Neutrophil (primary cell): ENCODE measurements around the gene SFRP4.

Experiments
- H3K27ac ChIP-seq: fragments of 200-600 bp; sonication (generic); 2 replicates; pipeline ENCODE4 v1.5.1; 2016; ENCODE audit warnings: mild to moderate bottlenecking, moderate library complexity
- H3K27me3 ChIP-seq: fragments of 200-600 bp; sonication (generic); 2 replicates; pipeline ENCODE4 v1.6.0; 2016; ENCODE audit warnings: mild to moderate bottlenecking
- H3K36me3 ChIP-seq: fragments of 200-600 bp; sonication (generic); 2 replicates; pipeline ENCODE4 v1.5.1; 2017
- H3K4me1 ChIP-seq, 2 experiments: fragments of 200-600 bp in 1 of 2; sonication (generic) in 1 of 2; 1 replicate in 1 of 2; 2 replicates in 1 of 2; pipeline versions ENCODE4 v1.5.1 to v1.6.1; 2013 to 2016; ENCODE audit warnings: low read depth in 1 of 2, low read length in 1 of 2, mild to moderate bottlenecking in 1 of 2, moderate library complexity in 1 of 2; ENCODE audit not compliant: control insufficient read depth in 1 of 2, insufficient read depth in 1 of 2
- H3K4me3 ChIP-seq, 2 experiments: fragments of 200-600 bp in 1 of 2; sonication (generic) in 1 of 2; 1 replicate in 1 of 2; 2 replicates in 1 of 2; pipeline ENCODE4 v1.5.1; 2013 to 2016; ENCODE audit warnings: low read depth in 1 of 2, low read length in 1 of 2, mild to moderate bottlenecking in 1 of 2, moderate library complexity in 1 of 2
- H3K9me3 ChIP-seq: fragments of 200-600 bp; sonication (generic); 2 replicates; pipeline ENCODE4 v1.5.1; 2016
- TF ChIP-seq, protein P1 (sequence below): fragments of 200-600 bp; sonication (generic); IDR thresholded peaks from 2 replicates; pipeline ENCODE4 v1.5.1; 2016; ENCODE audit warnings: antibody characterized with exemption

The SFRP4 gene

GRCh38 chr7:37916673-37917660 is at the start of gene SFRP4:
Gene SFRP4, minus strand, starts transcription at chr7:37916817. Its CDS starts 280 bp downstream, at chr7:37916537.
- peak within 1 kb of the TSS; percentile 13 to 16 for H3K4me3 ChIP-seq
- H3K4me1 ChIP-seq = peaks cover 34 to 36% of the 10 kb centered on the region in 2 experiments
- H3K27me3 ChIP-seq = peaks cover 79% of the 10 kb centered on the region
- no peak within 1 kb of the TSS for H3K27ac ChIP-seq
- no peaks in the 10 kb centered on the region for H3K36me3 ChIP-seq
- no peaks in the 10 kb centered on the region for H3K9me3 ChIP-seq
- TF ChIP-seq, protein P1, sequence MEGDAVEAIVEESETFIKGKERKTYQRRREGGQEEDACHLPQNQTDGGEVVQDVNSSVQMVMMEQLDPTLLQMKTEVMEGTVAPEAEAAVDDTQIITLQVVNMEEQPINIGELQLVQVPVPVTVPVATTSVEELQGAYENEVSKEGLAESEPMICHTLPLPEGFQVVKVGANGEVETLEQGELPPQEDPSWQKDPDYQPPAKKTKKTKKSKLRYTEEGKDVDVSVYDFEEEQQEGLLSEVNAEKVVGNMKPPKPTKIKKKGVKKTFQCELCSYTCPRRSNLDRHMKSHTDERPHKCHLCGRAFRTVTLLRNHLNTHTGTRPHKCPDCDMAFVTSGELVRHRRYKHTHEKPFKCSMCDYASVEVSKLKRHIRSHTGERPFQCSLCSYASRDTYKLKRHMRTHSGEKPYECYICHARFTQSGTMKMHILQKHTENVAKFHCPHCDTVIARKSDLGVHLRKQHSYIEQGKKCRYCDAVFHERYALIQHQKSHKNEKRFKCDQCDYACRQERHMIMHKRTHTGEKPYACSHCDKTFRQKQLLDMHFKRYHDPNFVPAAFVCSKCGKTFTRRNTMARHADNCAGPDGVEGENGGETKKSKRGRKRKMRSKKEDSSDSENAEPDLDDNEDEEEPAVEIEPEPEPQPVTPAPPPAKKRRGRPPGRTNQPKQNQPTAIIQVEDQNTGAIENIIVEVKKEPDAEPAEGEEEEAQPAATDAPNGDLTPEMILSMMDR = no peak

- no peak overlapping the region for H3K4me3 ChIP-seq
- H3K4me1 ChIP-seq = no peaks in the 10 kb centered on the region
- H3K36me3 ChIP-seq = no peaks in the 10 kb centered on the region
- H3K27me3 ChIP-seq = no peaks in the 10 kb centered on the region
- H3K27ac ChIP-seq = no peak overlapping the region
- TF ChIP-seq, protein P1 = no peak
- H3K9me3 ChIP-seq = no peaks in the 10 kb centered on the region
Observed at GRCh38 chr7:37964196-37964595, 47.6 kb upstream of the SFRP4 start.

DNA sequence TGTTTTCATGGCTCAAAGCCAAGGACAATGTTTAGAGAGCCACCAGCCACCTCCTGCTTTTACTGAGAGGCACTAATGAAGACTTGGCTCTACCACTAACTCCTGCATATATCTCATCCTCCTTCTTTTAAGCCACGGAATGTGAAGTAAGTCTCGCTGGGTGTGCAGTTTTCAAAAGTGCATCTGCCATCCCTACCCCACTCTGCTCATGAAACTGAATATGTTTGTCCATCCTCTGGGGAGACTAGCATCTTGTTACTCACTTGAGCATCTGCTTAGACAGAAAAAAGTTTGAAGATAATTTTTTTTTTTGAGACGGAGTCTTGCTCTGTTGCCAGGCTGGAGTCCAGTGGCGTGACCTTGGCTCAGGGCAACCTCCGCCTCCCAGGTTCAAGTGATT is 44.6 kb upstream of the SFRP4 start:
- Histone ChIP-seq H3K4me1 (peaks cover 5 to 7% of the 10 kb centered on the region in 2 experiments), H3K36me3 (no peaks in the 10 kb centered on the region), H3K4me3 (no peak overlapping the region), H3K9me3 (no peaks in the 10 kb centered on the region), H3K27me3 (no peaks in the 10 kb centered on the region), H3K27ac (no peak overlapping the region)
- TF ChIP-seq, protein P1 = no peak

- TF ChIP-seq, protein P1 = no peak
- Histone ChIP-seq H3K9me3 (no peaks in the 10 kb centered on the region), H3K4me3 (no peak overlapping the region), H3K4me1 (peaks cover 11% of the 10 kb centered on the region in 2 experiments), H3K27me3 (no peaks in the 10 kb centered on the region), H3K27ac (no peak overlapping the region), H3K36me3 (no peaks in the 10 kb centered on the region)
Observed at GRCh38 chr7:37960483-37960882, 43.9 kb upstream of the SFRP4 start.

GRCh38 chr7:37957221-37957970 is 40.8 kb upstream of the SFRP4 start:
- TF ChIP-seq, protein P1 = no peak
- no peak overlapping the region for H3K27ac ChIP-seq
- no peaks in the 10 kb centered on the region for H3K36me3 ChIP-seq
- no peak overlapping the region for H3K4me3 ChIP-seq
- peaks cover 19 to 24% of the 10 kb centered on the region in 2 experiments for H3K4me1 ChIP-seq
- no peaks in the 10 kb centered on the region for H3K9me3 ChIP-seq
- no peaks in the 10 kb centered on the region for H3K27me3 ChIP-seq
